Measurements from ENCODE around the gene STPG3. TPM values are rescaled to one million over a fixed set of nuclear protein-coding genes. Genes with fewer than 3 reads are reported as not detected.

STPG3 gene
- total RNA-seq, 1 donor from 2014 or later = 0.18 TPM

DNA sequence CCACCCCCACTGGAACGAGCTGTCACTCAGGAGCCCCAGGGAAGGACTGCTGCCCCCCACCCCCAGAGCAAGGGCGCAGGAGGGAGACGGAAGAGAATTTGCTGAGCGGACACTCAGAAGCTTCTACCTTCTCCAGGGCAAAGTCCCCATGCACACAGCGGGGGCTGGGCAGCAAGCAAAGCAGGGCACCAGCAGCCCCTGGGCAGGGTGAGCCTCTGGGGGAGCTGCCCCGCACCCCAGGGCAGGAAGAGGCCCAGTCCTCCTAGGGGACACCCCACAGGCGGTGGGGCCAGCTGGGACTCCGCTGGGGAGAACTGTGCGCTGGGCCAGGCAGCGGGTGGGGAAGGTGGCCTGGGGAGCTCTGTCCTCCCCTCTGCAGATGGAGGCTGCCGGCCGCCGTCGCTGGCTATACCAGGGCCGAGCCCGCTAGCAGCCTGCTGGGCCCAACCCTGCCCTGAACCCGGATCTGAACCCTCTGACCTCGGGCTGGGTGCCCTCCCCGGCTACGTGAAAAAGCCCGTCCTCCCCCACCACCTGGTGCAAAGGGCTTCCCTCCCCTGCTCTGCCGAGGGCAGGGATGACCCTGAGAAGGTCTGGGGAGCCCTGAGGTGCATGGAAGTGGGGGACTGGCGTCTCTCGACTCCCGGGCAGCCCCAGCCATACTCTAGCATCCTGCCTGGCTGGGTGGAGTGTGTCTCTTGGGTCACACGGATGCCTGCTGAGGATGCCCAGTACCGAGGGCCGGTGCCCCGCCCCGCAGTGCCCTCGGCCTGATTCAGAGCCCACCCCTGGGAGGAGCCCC lies 21.0 kb upstream of the STPG3 start:
- H3K4me3 Mint-ChIP-seq = no peak overlapping the region
- H3K4me1 Mint-ChIP-seq = peaks cover 7% of the 10 kb centered on the region
- no peak for TF ChIP-seq CTCF (IDR thresholded peaks at IDR 0.05; ENCODE audit: unreplicated experiment)
- no peaks in the 10 kb centered on the region for H3K36me3 Mint-ChIP-seq
- H3K9me3 Mint-ChIP-seq = no peaks in the 10 kb centered on the region
- H3K27ac Mint-ChIP-seq = no peak overlapping the region
- peaks cover 3% of the 10 kb centered on the region for H3K27me3 Mint-ChIP-seq (ENCODE audit: low read depth)
- DNase-seq (ENCODE audit: low spot score in 2 of 2, unreplicated experiment in 2 of 2) = no peak

GRCh38 chr9:137230705-137231371 lies 20.2 kb upstream of the STPG3 start, which contains the start of gene SLC34A3:
SLC34A3 (plus strand) TSS chr9:137230901; CDS start chr9:137231703, 802 bp downstream.
- DNase-seq (ENCODE audit: low spot score in 2 of 2, unreplicated experiment in 2 of 2) = no peak
- H3K36me3 Mint-ChIP-seq = no peaks in the 10 kb centered on the region
- H3K4me1 Mint-ChIP-seq = peaks cover 9% of the 10 kb centered on the region
- H3K27ac Mint-ChIP-seq = no peak within 1 kb of the TSS
- H3K4me3 Mint-ChIP-seq = no peak within 1 kb of the TSS
- no peak for TF ChIP-seq CTCF (IDR thresholded peaks at IDR 0.05; ENCODE audit: unreplicated experiment)
- peaks cover 3% of the 10 kb centered on the region for H3K27me3 Mint-ChIP-seq (ENCODE audit: low read depth)
- H3K9me3 Mint-ChIP-seq = no peaks in the 10 kb centered on the region

DNA sequence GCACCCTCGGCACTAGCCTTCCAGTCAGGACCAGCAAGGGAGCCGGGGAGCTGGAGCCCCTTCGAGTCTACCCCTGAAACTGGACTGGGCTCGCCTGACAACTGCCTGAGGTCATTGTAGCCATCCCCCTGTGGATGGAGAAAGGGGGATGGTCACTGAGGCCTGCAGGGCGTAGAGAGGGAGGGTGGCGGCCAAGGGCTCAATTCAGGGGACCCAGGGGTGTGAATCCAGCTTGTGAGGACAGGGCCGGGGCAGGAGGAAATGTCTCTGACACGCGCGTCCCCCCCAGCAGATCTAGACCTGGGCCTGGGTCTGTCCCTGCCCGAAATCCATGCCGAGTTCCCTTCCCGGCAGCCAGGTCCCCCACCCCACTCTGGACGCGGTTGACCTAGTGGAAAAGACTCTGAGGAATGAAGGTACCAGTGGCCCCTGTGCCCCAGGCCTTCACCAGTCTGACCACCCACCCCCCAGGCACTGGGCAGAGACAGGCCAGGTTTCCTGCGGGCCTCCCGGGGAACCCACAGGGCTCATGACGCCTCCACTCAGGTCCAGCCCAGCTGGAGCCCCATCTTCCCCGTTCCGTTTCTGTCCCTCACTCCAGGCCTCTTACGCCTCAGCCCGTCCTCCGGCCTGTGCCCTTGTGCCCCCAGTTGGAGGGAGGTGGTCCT lies 19.6 kb upstream of the STPG3 start:
- no peak overlapping the region for H3K4me3 Mint-ChIP-seq
- H3K27ac Mint-ChIP-seq = no peak overlapping the region
- H3K9me3 Mint-ChIP-seq = no peaks in the 10 kb centered on the region
- peaks cover 3% of the 10 kb centered on the region for H3K27me3 Mint-ChIP-seq (ENCODE audit: low read depth)
- DNase-seq (ENCODE audit: low spot score in 2 of 2, unreplicated experiment in 2 of 2) = no peak
- TF ChIP-seq CTCF (IDR thresholded peaks at IDR 0.05; ENCODE audit: unreplicated experiment) = no peak
- no peaks in the 10 kb centered on the region for H3K36me3 Mint-ChIP-seq
- peaks cover 7% of the 10 kb centered on the region for H3K4me1 Mint-ChIP-seq

DNA sequence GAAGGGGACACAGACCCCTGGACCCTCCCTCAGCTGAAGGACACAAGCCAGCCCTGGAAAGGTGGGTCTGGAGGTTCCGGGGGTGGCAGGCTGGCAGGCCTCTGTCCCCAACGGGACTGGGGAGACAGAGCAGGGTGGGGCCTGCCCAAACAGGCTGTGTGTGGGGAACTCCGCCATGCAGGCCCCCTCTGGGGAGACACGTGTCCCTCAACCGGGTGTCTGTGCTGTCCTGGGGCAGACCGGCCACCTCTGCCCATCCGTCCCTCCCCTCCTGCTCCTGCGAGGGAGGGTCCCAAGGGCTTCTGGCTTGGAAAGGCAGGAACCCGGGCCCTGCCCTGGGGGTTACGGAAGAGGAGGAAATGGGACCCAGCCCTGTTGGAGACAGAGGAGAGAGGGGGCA lies 19.0 kb upstream of the STPG3 start:
- Mint-ChIP-seq H3K27me3 (ENCODE audit: low read depth) (peaks cover 3% of the 10 kb centered on the region), H3K27ac (no peak overlapping the region), H3K4me1 (peaks cover 7% of the 10 kb centered on the region), H3K4me3 (no peak overlapping the region), H3K9me3 (no peaks in the 10 kb centered on the region), H3K36me3 (no peaks in the 10 kb centered on the region)
- no peak for TF ChIP-seq CTCF (IDR thresholded peaks at IDR 0.05; ENCODE audit: unreplicated experiment)
- DNase-seq (ENCODE audit: low spot score in 2 of 2, unreplicated experiment in 2 of 2) = no peak

GRCh38 chr9:137232510-137232909 lies 18.6 kb upstream of the STPG3 start:
- no peak for DNase-seq (ENCODE audit: low spot score in 2 of 2, unreplicated experiment in 2 of 2)
- Mint-ChIP-seq H3K36me3 (no peaks in the 10 kb centered on the region), H3K4me3 (no peak overlapping the region), H3K27ac (no peak overlapping the region), H3K9me3 (no peaks in the 10 kb centered on the region), H3K27me3 (ENCODE audit: low read depth) (peaks cover 2% of the 10 kb centered on the region), H3K4me1 (peaks cover 5% of the 10 kb centered on the region)
- TF ChIP-seq CTCF (IDR thresholded peaks at IDR 0.05; ENCODE audit: unreplicated experiment) = no peak
